GM19467 (cell line): ENCODE data around the gene E2F3.
"Not testable (repeated sequence)": the region's sequence is repeated elsewhere in the genome, so short reads cannot be mapped to it uniquely, and the experiment has no call there.

Source experiments
- ATAC-seq: cut with Tn5 transposase; IDR thresholded peaks from one replicate; pipeline ENCODE4 v1.9.1; 2021; ENCODE audit warnings: mild to moderate bottlenecking, moderate library complexity; ENCODE audit not compliant: unreplicated experiment

Gene E2F3

DNA sequence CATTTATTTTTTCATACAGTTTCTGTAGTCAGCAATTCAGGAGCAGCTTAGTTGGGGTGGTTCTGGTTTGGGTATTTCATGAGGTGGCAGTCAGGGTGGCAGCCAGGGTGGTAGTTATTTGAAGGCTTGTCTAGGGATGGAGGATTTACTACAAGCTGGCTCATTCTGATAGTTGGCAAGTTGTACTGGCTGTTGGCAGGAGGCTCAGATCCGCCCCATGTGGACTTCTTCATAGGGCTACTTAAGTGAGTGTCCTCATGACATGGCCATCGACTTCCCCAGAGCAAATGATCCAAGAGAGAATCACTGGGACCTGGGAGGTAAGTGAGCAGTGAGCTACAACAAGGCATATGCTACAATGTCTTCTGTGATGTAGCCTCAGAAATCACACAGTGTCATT, 110.2 kb downstream of the E2F3 start:
- ATAC-seq: no peak

DNA sequence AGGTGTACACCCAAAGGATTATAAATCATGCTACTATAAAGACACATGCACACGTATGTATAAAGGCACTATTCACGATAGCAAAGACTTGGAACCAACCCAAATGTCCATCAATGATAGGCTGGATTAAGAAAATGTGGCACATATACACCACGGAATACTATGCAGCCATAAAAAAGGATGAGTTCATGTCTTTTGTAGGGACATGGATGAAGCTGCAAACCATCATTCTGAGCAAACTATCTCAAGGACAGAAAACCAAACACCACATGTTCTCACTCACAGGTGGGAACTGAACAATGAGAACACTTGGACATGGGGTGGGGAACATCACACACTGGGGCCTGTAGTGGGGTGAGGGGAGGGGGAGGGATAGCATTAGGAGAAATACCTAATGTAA, 123.5 kb downstream of the E2F3 start:
- ATAC-seq: not testable (repeated sequence)

DNA sequence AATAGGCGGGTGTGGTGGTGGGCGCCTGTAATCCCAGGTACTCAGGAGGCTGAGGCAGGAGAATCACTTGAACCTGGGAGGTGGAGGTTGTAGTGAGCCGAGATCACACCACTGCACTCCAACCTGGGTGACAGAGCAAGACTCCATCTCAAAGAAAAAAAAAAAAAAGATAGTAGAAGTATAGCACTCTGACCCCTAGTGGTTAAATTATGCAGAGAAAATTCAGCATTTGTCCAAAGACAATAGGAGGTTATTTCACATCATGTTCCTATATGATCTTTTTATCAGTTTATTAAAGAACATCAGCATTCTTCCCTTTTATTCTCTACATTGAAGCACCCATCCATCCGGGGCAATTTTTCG, 127.4 kb downstream of the E2F3 start:
- not testable (repeated sequence) for ATAC-seq

DNA sequence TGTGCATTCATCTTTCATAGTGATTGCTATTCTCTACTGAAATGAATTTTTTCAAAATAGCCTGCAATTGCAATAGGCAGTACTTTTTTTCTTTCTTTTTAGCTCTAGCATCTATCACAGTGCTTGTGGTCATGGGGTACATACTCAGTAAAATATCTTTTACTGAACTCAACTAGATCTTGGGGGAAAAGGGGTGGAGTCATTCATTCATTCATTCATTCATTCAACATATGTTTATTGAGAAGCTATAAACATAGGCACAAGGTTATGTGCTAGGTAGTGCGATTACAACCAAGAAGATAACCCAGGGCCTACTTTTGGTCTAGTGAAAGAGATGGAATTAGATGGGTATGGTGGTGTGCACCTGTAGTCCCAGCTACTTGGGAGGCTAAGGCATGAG, 131.2 kb downstream of the E2F3 start:
- no peak for ATAC-seq

- peak; percentile 8 for ATAC-seq
These were observed 132.1 kb downstream of the E2F3 start for GRCh38 chr6:20533746-20534294.

DNA sequence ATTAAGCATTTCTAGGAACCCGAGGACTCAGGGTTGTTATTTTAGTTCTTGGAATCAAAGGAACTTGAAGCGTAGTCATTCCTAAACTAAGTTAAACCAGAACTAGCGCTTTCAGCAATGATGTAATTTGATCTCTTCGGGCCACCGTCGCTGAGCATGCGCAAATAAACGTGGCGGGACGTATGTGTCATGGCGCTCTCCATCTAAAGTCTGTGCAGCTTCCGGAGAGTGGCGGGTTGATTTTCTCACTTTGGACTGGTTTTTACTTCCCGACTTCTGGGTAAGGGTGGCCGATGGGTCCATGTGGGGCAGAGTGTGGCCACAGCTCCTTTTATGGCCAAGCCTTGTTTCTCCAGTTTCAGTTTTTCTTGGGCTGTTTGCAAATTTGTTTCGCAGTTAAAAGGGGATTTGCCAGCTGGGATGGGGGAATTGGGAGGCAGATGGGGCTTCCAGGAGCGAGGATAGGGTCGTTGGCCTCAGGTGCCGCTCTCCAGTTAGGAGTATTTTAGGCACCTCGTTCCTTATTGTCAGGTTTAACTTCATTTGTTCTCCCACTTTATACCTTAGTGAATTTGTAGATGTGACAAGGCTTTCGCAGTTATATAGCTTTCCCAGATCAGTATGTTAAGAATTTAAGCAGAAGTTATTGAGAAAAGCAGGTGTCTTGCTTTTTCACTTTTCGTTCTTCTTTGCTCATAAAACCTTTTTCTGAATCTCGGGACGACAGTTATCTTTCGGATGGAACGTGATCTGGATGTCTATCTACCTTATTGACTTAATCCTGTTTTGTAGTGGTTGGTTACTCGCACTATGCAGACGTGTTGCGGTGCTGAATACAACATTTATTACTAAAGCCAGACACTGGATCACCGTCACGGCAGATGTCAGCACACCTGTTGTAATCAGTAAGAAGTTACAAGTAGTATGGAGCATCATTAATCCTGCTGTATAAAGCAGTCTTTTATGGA, 132.9 kb downstream of the E2F3 start, which contains the start of gene CDKAL1:
CDKAL1 (plus strand) TSS at position 163 of the 968 bp plus-strand sequence. CDS start 11,894 bp downstream, outside the sequence.
- peak; percentile 75 for ATAC-seq

GRCh38 chr6:20538131-20538662, 136.5 kb downstream of the E2F3 start:
- no peak for ATAC-seq

DNA sequence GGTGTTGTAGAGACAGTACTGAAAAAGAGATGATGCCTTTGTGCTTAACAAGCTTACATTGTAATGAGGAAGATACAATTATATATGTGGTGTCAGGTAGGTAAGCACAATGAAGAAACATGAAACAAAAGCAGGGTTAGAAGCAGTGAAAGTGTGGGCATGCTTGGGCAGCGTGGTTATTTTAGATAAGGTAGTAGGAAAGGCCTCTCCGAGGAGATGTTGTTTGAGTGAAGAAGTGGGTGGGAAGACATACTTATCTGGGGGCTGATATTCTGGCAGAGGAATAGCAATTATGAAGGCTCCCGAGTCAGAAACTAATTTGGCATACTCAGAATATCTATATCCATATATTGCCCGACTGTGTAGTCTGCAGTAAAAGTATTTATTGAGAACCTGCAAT, 137.2 kb downstream of the E2F3 start:
- ATAC-seq: no peak

DNA sequence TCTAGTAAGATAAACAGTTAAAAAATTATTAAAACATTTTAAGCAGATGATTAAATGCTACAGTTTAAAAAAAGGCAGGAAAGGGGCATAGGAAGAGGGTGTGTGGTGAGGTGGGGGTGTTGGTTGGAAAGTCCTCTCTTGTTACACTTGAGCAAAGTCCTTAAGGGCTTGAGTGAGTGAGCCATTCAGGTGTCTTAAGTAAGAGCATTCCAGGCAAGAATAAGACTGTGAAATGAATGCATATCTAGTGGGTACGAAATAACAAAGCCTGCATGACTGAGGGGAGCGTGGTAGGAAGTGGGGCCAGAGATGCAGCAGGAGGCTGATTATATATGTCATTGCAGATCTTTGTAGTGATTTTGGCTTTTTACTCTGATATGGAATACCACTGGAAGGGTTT, 137.7 kb downstream of the E2F3 start:
- ATAC-seq: no peak

GRCh38 chr6:20540683-20541082, 139.0 kb downstream of the E2F3 start:
- no peak for ATAC-seq

- ATAC-seq: no peak
These were observed 139.7 kb downstream of the E2F3 start for GRCh38 chr6:20541382-20541781.

DNA sequence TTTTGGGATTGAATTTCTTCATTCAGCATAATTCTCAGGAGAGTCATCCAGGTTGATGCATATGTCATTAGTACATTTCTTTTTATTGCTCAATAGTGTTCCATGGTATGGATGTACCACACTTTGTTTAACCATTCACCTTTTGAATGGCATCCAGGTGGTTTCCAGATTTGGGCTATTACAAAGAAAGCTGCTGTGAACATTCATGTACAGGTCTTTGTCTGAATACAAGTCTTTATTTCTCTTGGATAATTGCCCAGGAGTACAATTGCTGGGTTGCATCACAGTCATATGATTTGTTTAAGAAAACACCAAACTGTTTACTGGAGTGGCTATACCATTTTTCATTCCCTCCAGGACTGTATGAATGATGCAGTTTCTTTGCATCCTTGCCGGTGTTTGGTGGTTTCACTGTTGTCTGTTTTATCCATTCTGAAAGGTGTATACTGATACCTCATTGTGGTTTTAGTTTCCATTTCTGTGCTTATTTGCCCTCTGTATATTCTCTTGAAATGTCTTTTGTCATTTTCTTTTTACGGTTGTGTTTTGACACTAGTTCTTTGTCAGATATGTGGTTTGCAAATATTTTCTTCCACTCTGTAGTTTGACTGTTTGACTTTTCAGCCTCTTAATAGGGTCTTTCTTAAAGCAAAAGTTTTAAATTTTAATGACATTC, 141.4 kb downstream of the E2F3 start:
- peak; percentile 95 for ATAC-seq
